NCI-H1417 (cell line): ENCODE results near the gene KRTAP11-1.
A peak's percentile ranks its signal among the peaks of the same experiment; 100 is the strongest.

Experiments
- DNase-seq, 3 experiments: peaks; one replicate each; lab custom pipeline; 2025; lab: John Stamatoyannopoulos, UW

The KRTAP11-1 gene

GRCh38 chr21:30881480-30881879 lies at the start of gene KRTAP11-1:
Gene KRTAP11-1, minus strand, starts transcription at chr21:30881580. Its CDS starts 56 bp downstream, at chr21:30881524.
- no peak for DNase-seq

GRCh38 chr21:30924146-30924700 lies 42.8 kb upstream of the KRTAP11-1 start:
- DNase-seq = no peak

- DNase-seq = no peak
Observed at GRCh38 chr21:30921129-30921528, 39.7 kb upstream of the KRTAP11-1 start.

- no peak for DNase-seq
Observed at GRCh38 chr21:30917557-30917956, 36.2 kb upstream of the KRTAP11-1 start.

GRCh38 chr21:30900881-30901280 lies 19.5 kb upstream of the KRTAP11-1 start:
- no peak for DNase-seq

- DNase-seq = no peak
Observed at GRCh38 chr21:30882866-30883597, 1.7 kb upstream of the KRTAP11-1 start.

GRCh38 chr21:30880914-30881313 lies 466 bp downstream of the KRTAP11-1 start:
- no peak for DNase-seq

- DNase-seq = no peak
Observed at GRCh38 chr21:30874526-30874925, 6.9 kb downstream of the KRTAP11-1 start.

GRCh38 chr21:30847627-30848500 lies 33.5 kb downstream of the KRTAP11-1 start:
- no peak for DNase-seq

- no peak for DNase-seq
Observed at GRCh38 chr21:30842990-30843389, 38.4 kb downstream of the KRTAP11-1 start.

GRCh38 chr21:30839304-30839703 lies 42.1 kb downstream of the KRTAP11-1 start:
- DNase-seq = peak; percentile 1 to 51 (median 26)

GRCh38 chr21:30838536-30838935 lies 42.8 kb downstream of the KRTAP11-1 start:
- no peak for DNase-seq

GRCh38 chr21:30831194-30831765 lies 50.1 kb downstream of the KRTAP11-1 start:
- DNase-seq = peak in 2 of 3 experiments; percentile 8 to 45
